ENCODE results near the gene HAUS5. TPM values are rescaled to one million over a fixed set of nuclear protein-coding genes. Genes with fewer than 3 reads are reported as not detected.

Gene HAUS5
- total RNA-seq, 1 experiment from 2014 or later, result 32.9 TPM

GRCh38 chr19:35665604-35666003 is 53.1 kb downstream of the HAUS5 start:
- no peak overlapping the region for H2BK20ac ChIP-seq (ENCODE audit: low read depth, low read length, poor library complexity, severe bottlenecking)
- H2AK5ac ChIP-seq (ENCODE audit: insufficient read length, low read length), result no peak overlapping the region
- H2BK5ac ChIP-seq (ENCODE audit: insufficient read length, low read length), result no peak overlapping the region
- no peaks in the 10 kb centered on the region for H4K20me1 ChIP-seq (ENCODE audit: control insufficient read depth, insufficient read depth, insufficient read length)
- Mint-ChIP-seq H3K9me3 (no peaks in the 10 kb centered on the region), H3K27me3 (ENCODE audit: low read depth) (peaks cover 9% of the 10 kb centered on the region), H3K27ac (no peak overlapping the region), H3K36me3 (ENCODE audit: insufficient read depth in 1 of 3, low read depth in 3 of 3) (peaks cover 16 to 36% (median 29%) of the 10 kb centered on the region in 3 experiments), H3K4me3 (no peak overlapping the region), H3K4me1 (peaks cover 4% of the 10 kb centered on the region in 2 experiments; a peak in 2 of 4 replicates)
- no peak overlapping the region for H2AFZ ChIP-seq (ENCODE audit: low read length)
- DNase-seq, result no peak
- no CpG with 5 or more reads among the region's 7 CpGs for WGBS (ENCODE audit: extremely low coverage, insufficient read length, low lambda C conversion rate)
- H3K4ac ChIP-seq (ENCODE audit: low read depth, low read length), result no peak overlapping the region
- no peaks in the 10 kb centered on the region for H3K4me1 ChIP-seq (ENCODE audit: insufficient read depth, low read length)
- H4K8ac ChIP-seq (replicated peaks; ENCODE audit: insufficient read length, low read depth, low read length), result no peak overlapping the region
- no peak overlapping the region for H3K18ac ChIP-seq (ENCODE audit: insufficient read length, low read depth, low read length)
- no peak overlapping the region for H3K4me2 ChIP-seq (ENCODE audit: insufficient read depth, insufficient read length, low read length)
- no peaks in the 10 kb centered on the region for H3K79me2 ChIP-seq (ENCODE audit: insufficient read depth, low read length)
- H3K9ac ChIP-seq (ENCODE audit: extremely low read depth, insufficient read length, low read length), result no peak overlapping the region
- H2BK12ac ChIP-seq (ENCODE audit: insufficient read length, low read depth, low read length), result no peak overlapping the region
- no peaks in the 10 kb centered on the region for H3K23me2 ChIP-seq (ENCODE audit: insufficient read length, low read depth, low read length, poor library complexity, severe bottlenecking)
- H3K79me1 ChIP-seq (ENCODE audit: insufficient read depth, low read depth, low read length, poor library complexity, severe bottlenecking), result no peaks in the 10 kb centered on the region
- no peak for TF ChIP-seq CTCF (conservative IDR thresholded peaks at IDR 0.05)
- H4K91ac ChIP-seq (ENCODE audit: insufficient read length, low read depth, low read length), result no peak overlapping the region
- H3K56ac ChIP-seq (ENCODE audit: insufficient read length, low read depth, low read length), result no peak overlapping the region
- no peak overlapping the region for H4K5ac ChIP-seq (ENCODE audit: insufficient read length, low read depth, low read length)
- no peak overlapping the region for H3K23ac ChIP-seq (ENCODE audit: insufficient read length, low read depth, low read length)
- no peaks in the 10 kb centered on the region for H3K27me3 ChIP-seq (ENCODE audit: insufficient read depth, low read length)
- no peak overlapping the region for H2BK15ac ChIP-seq (ENCODE audit: low read depth, low read length)
- H3K14ac ChIP-seq (ENCODE audit: insufficient read depth, low read length), result no peak overlapping the region
- no peak overlapping the region for H2BK120ac ChIP-seq (ENCODE audit: low read depth, low read length, poor library complexity, severe bottlenecking)
- no peak overlapping the region for H3T11ph ChIP-seq (ENCODE audit: low read length)
- H3K9me3 ChIP-seq (ENCODE audit: control insufficient read depth, low read depth, low read length), result no peaks in the 10 kb centered on the region
- no peak overlapping the region for H3K27ac ChIP-seq (ENCODE audit: insufficient read length, low read depth, low read length)

Measured in H9 (cell line).